Measurements from ENCODE around the gene AGPAT1. TPM values are rescaled to one million over a fixed set of nuclear protein-coding genes. Genes with fewer than 3 reads are reported as not detected.

AGPAT1 gene
- total RNA-seq, 1 experiment from 2014 or later = 84.5 TPM

DNA sequence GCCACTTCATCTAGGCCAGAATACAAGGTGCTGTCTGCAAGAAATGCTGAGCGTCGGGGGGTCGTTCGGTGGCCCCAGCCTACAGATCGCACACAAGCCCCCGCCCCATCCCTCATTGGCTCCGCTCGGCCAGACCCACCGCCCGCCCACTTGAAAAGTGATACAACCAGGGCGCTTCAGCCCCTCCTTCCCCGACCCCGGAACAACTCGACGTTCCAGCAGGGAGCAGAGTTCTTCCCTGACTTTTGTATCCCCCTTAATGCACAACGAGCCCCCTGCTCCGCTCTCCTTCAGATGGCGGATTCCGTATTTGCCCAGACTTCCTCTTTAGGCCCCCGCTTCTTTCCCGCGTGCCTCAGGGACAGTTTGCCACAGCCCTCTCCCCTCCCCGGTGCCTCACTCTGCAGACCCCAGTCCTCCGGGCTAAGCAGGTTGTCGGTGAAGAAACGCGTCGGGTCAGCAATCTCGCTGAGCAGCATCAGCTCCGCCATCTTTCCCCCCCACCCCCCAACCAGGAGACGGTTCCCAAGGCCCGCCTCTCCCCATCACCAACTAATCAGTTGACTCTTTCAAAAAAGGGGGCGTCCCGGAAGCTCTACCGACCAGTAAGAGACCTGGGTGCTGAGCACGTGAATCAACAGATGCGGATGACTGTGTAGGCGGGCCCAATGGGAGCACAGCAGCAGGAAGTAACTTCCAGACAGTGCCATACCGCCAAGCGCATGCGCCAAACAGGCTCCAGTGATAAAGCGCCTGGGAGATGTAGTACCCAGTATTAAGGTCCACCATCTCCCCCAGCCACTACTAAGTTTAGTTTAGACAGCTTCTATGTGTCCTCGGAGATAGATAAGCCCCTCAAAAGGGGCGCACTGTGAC lies 47.9 kb downstream of the AGPAT1 start, which contains the start of gene ATF6B:
Gene ATF6B (minus strand): TSS at position 530 of the 876 bp plus-strand sequence. CDS start 39 bp downstream, at position 491.
- Mint-ChIP-seq H3K9me3 (no peaks in the 10 kb centered on the region), H3K4me1 (peaks cover 23% of the 10 kb centered on the region), H3K27me3 (ENCODE audit: low read depth) (no peaks in the 10 kb centered on the region), H3K27ac (peak within 1 kb of the TSS; percentile 99), H3K36me3 (peaks cover 18% of the 10 kb centered on the region), H3K4me3 (peak within 1 kb of the TSS; percentile 99)
- POLR2A ChIA-PET = interaction anchor here (0.5 to 1.9 kb wide), 4 partner anchors 18 to 686 kb away, joined by 3 to 7 read pairs (median 5); partner anchors contain the start of gene PBX2
- ATAC-seq (peak; percentile 93), DNase-seq (ENCODE audit: low spot score) (peak; percentile 96)
- TF ChIP-seq SP1 (CRISPR knock-in tag; conservative IDR thresholded peaks at IDR 0.05) (peak; percentile 71), NR2C2 (CRISPR knock-in tag; IDR thresholded peaks at IDR 0.05) (no peak), NFYB (CRISPR knock-in tag; conservative IDR thresholded peaks at IDR 0.05; ENCODE audit: low read depth) (peak; percentile 72), ZNF425 (CRISPR knock-in tag; conservative IDR thresholded peaks at IDR 0.05) (no peak), MYBL2 (CRISPR knock-in tag; IDR thresholded peaks at IDR 0.05) (0 out of 2 replicates have a peak, but pooled peaks have one; percentile 60), OVOL2 (CRISPR knock-in tag; IDR thresholded peaks at IDR 0.05; ENCODE audit: borderline replicate concordance) (no peak), NFE2L1 (CRISPR knock-in tag; IDR thresholded peaks at IDR 0.05) (peak; percentile 33; the same call in 1 of the 2 replicates), FOXP1 (CRISPR knock-in tag; IDR thresholded peaks at IDR 0.05; ENCODE audit: borderline replicate concordance) (peak; percentile 23; the same call in 1 of the 2 replicates), FOXK1 (CRISPR knock-in tag; IDR thresholded peaks at IDR 0.05) (peak; percentile 70)
- TF ChIP-seq, protein P1, sequence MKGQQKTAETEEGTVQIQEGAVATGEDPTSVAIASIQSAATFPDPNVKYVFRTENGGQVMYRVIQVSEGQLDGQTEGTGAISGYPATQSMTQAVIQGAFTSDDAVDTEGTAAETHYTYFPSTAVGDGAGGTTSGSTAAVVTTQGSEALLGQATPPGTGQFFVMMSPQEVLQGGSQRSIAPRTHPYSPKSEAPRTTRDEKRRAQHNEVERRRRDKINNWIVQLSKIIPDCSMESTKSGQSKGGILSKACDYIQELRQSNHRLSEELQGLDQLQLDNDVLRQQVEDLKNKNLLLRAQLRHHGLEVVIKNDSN (CRISPR knock-in tag; IDR thresholded peaks at IDR 0.05) = peak; percentile 88
- TF ChIP-seq, protein P2, sequence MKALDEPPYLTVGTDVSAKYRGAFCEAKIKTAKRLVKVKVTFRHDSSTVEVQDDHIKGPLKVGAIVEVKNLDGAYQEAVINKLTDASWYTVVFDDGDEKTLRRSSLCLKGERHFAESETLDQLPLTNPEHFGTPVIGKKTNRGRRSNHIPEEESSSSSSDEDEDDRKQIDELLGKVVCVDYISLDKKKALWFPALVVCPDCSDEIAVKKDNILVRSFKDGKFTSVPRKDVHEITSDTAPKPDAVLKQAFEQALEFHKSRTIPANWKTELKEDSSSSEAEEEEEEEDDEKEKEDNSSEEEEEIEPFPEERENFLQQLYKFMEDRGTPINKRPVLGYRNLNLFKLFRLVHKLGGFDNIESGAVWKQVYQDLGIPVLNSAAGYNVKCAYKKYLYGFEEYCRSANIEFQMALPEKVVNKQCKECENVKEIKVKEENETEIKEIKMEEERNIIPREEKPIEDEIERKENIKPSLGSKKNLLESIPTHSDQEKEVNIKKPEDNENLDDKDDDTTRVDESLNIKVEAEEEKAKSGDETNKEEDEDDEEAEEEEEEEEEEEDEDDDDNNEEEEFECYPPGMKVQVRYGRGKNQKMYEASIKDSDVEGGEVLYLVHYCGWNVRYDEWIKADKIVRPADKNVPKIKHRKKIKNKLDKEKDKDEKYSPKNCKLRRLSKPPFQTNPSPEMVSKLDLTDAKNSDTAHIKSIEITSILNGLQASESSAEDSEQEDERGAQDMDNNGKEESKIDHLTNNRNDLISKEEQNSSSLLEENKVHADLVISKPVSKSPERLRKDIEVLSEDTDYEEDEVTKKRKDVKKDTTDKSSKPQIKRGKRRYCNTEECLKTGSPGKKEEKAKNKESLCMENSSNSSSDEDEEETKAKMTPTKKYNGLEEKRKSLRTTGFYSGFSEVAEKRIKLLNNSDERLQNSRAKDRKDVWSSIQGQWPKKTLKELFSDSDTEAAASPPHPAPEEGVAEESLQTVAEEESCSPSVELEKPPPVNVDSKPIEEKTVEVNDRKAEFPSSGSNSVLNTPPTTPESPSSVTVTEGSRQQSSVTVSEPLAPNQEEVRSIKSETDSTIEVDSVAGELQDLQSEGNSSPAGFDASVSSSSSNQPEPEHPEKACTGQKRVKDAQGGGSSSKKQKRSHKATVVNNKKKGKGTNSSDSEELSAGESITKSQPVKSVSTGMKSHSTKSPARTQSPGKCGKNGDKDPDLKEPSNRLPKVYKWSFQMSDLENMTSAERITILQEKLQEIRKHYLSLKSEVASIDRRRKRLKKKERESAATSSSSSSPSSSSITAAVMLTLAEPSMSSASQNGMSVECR (CRISPR knock-in tag; IDR thresholded peaks at IDR 0.05; ENCODE audit: borderline replicate concordance) = 0 out of 2 replicates have a peak, but pooled peaks have one; percentile 47
- TF ChIP-seq, protein P3, sequence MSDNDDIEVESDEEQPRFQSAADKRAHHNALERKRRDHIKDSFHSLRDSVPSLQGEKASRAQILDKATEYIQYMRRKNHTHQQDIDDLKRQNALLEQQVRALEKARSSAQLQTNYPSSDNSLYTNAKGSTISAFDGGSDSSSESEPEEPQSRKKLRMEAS (CRISPR knock-in tag; IDR thresholded peaks at IDR 0.05) = peak; percentile 58; the same call in 1 of the 2 replicates
- TF ChIP-seq, protein P4, sequence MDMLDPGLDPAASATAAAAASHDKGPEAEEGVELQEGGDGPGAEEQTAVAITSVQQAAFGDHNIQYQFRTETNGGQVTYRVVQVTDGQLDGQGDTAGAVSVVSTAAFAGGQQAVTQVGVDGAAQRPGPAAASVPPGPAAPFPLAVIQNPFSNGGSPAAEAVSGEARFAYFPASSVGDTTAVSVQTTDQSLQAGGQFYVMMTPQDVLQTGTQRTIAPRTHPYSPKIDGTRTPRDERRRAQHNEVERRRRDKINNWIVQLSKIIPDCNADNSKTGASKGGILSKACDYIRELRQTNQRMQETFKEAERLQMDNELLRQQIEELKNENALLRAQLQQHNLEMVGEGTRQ (CRISPR knock-in tag; IDR thresholded peaks at IDR 0.05) = peak; percentile 92
- CTCF ChIA-PET = interaction anchor here (0.5 to 6.1 kb wide), 11 partner anchors 10 to 857 kb away, joined by 3 to 63 read pairs (median 4); partner anchors contain the start of genes EGFL8 and TAP2

DNA sequence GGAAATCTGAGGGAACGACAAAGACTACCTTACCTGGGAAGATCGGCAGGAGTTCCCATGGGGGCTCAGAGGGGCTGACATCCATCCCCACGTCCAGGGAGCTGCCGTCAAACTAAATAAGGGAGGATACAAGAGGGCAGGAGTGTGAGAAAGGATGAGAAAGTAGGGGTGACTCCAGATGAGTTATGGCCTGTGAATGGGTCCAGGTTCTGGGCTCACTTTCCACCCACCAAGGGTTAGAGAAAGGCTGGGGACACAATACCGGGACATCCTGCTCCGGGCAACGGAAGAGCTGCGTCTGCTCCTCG lies 48.5 kb downstream of the AGPAT1 start:
- Mint-ChIP-seq H3K4me3 (peak overlapping the region; percentile 99), H3K27me3 (ENCODE audit: low read depth) (no peaks in the 10 kb centered on the region), H3K27ac (peak overlapping the region; percentile 99), H3K4me1 (peaks cover 23% of the 10 kb centered on the region), H3K36me3 (peaks cover 20% of the 10 kb centered on the region), H3K9me3 (no peaks in the 10 kb centered on the region)
- ATAC-seq (no peak), DNase-seq (ENCODE audit: low spot score) (no peak)
- CTCF ChIA-PET = interaction anchor here (1.0 to 6.1 kb wide), 4 partner anchors 9 to 39 kb away, joined by 3 to 63 read pairs (median 16); partner anchors contain the start of gene EGFL8
- POLR2A ChIA-PET = interaction anchor here (1.0 kb wide), 2 partner anchors 26 to 63 kb away, joined by 3 to 7 read pairs; partner anchors contain the start of gene PBX2
- TF ChIP-seq KAT7 (CRISPR knock-in tag; IDR thresholded peaks at IDR 0.05; ENCODE audit: borderline replicate concordance) = no peak
- no peak for TF ChIP-seq ZBTB21 (CRISPR knock-in tag; IDR thresholded peaks at IDR 0.05; ENCODE audit: borderline replicate concordance)
- TF ChIP-seq ZNF416 (CRISPR knock-in tag; IDR thresholded peaks at IDR 0.05) = no peak
- TF ChIP-seq PRRX2 (CRISPR knock-in tag; IDR thresholded peaks at IDR 0.05) = no peak
- TF ChIP-seq ZNF263 (CRISPR knock-in tag; IDR thresholded peaks at IDR 0.05; ENCODE audit: low read depth) = no peak
- TF ChIP-seq TCF7 (CRISPR knock-in tag; IDR thresholded peaks at IDR 0.05; ENCODE audit: low read depth) = no peak
- TF ChIP-seq, protein P5, sequence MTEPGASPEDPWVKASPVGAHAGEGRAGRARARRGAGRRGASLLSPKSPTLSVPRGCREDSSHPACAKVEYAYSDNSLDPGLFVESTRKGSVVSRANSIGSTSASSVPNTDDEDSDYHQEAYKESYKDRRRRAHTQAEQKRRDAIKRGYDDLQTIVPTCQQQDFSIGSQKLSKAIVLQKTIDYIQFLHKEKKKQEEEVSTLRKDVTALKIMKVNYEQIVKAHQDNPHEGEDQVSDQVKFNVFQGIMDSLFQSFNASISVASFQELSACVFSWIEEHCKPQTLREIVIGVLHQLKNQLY (CRISPR knock-in tag; IDR thresholded peaks at IDR 0.05) = no peak
- no peak for TF ChIP-seq CREM (CRISPR knock-in tag; IDR thresholded peaks at IDR 0.05)
- no peak for TF ChIP-seq NFYB (CRISPR knock-in tag; conservative IDR thresholded peaks at IDR 0.05; ENCODE audit: low read depth)
- no peak for TF ChIP-seq OVOL2 (CRISPR knock-in tag; IDR thresholded peaks at IDR 0.05; ENCODE audit: borderline replicate concordance)

Data from WTC11 (cell line).